Activated naive CD8-positive, alpha-beta T cell treated with anti-CD3 and anti-CD28 coated beads, Interleukin-2, amount 10 ng/mL, durations not matched to agents 7 days and 5 days (primary cell): Measurements from ENCODE around the gene RAB4B. TPM values are rescaled to one million over a fixed set of nuclear protein-coding genes. Genes with fewer than 3 reads are reported as not detected.
A peak's percentile ranks its signal among the peaks of the same experiment; 100 is the strongest.

Experiments used
- ATAC-seq: fragments of 150-1000 bp; cut with Tn5 transposase; one replicate; pipeline ENCODE4 v1.10.0; 2021; ENCODE audit warnings: low read depth, moderate library complexity
- POLR2A ChIA-PET: fragments of 350-600 bp; sonication (Branson Sonifier 250); formaldehyde crosslinking; loops from one replicate; lab custom pipeline; 2021; ENCODE audit warnings: antibody characterized with exemption; lab: Charles Lee
- DNase-seq: peaks from one replicate; pipeline ENCODE4 v3.0.0; 2021
- H3K27ac Mint-ChIP-seq: one replicate; pipeline ENCODE4 v1.8.0; 2022; ENCODE audit warnings: mild to moderate bottlenecking, mixed read lengths
- H3K27me3 Mint-ChIP-seq: one replicate; pipeline ENCODE4 v1.8.0; 2022; ENCODE audit warnings: mild to moderate bottlenecking, moderate library complexity, mixed read lengths
- H3K36me3 Mint-ChIP-seq: one replicate; pipeline ENCODE4 v1.8.0; 2021; ENCODE audit warnings: mild to moderate bottlenecking, mixed read lengths
- H3K4me1 Mint-ChIP-seq: one replicate; pipeline ENCODE4 v1.8.0; 2021; ENCODE audit warnings: mixed read lengths
- H3K4me3 Mint-ChIP-seq: one replicate; pipeline ENCODE4 v1.8.0; 2022; ENCODE audit warnings: mild to moderate bottlenecking, moderate library complexity, mixed read lengths
- H3K9me3 Mint-ChIP-seq: one replicate; pipeline ENCODE4 v1.8.0; 2021; ENCODE audit warnings: mixed read lengths
- total RNA-seq, 2 experiments: library from RNA; stranded (reverse); gene quantifications; one replicate each; pipeline ENCODE4 v1.2.3, GENCODE V29; 2021

RAB4B gene
- total RNA-seq, 2 experiments from 2014 or later: 53.1 to 57.7 TPM

GRCh38 chr19:40797166-40797962, 19.3 kb downstream of the RAB4B start:
- POLR2A ChIA-PET: interaction anchor here (1.5 to 6.0 kb wide), 5 partner anchors 9 to 134 kb away, joined by 4 to 79 read pairs (median 7); partner anchors contain the start of genes ACTMAP, RAB4B and SNRPA

GRCh38 chr19:40797963-40798682, 20.1 kb downstream of the RAB4B start:
- peak; percentile 72 for DNase-seq
- peaks cover 23% of the 10 kb centered on the region for H3K36me3 Mint-ChIP-seq
- peak overlapping the region; percentile 97 for H3K27ac Mint-ChIP-seq
- ATAC-seq: peak; percentile 34
- H3K27me3 Mint-ChIP-seq: no peaks in the 10 kb centered on the region
- no peaks in the 10 kb centered on the region for H3K9me3 Mint-ChIP-seq
- H3K4me3 Mint-ChIP-seq: peak overlapping the region; percentile 93
- POLR2A ChIA-PET: interaction anchor here (0.7 to 6.0 kb wide), 10 partner anchors 9 to 185 kb away, joined by 3 to 79 read pairs (median 6); partner anchors contain the start of genes ACTMAP, RAB4B and SNRPA
- peaks cover 35% of the 10 kb centered on the region for H3K4me1 Mint-ChIP-seq

More at GRCh38 chr19:40797166-40797962, 19.3 kb downstream of the RAB4B start:
- Mint-ChIP-seq H3K9me3 (no peaks in the 10 kb centered on the region), H3K27ac (peak overlapping the region; percentile 97), H3K36me3 (peaks cover 22% of the 10 kb centered on the region), H3K4me3 (peak overlapping the region; percentile 93), H3K4me1 (peaks cover 31% of the 10 kb centered on the region), H3K27me3 (no peaks in the 10 kb centered on the region)
- ATAC-seq (no peak), DNase-seq (no peak)

- H3K27me3 Mint-ChIP-seq: no peaks in the 10 kb centered on the region
- H3K36me3 Mint-ChIP-seq: peaks cover 25% of the 10 kb centered on the region
- H3K9me3 Mint-ChIP-seq: no peaks in the 10 kb centered on the region
- ATAC-seq: peak; percentile 79
- DNase-seq: peak; percentile 100
- peak within 1 kb of the TSS; percentile 97 for H3K27ac Mint-ChIP-seq
- peaks cover 43% of the 10 kb centered on the region for H3K4me1 Mint-ChIP-seq
- POLR2A ChIA-PET: interaction anchor here (0.7 to 6.0 kb wide), 10 partner anchors 8 to 186 kb away, joined by 3 to 79 read pairs (median 6); partner anchors contain the start of genes ACTMAP, RAB4B and SNRPA
- H3K4me3 Mint-ChIP-seq: peak within 1 kb of the TSS; percentile 98
These were observed 20.9 kb downstream of the RAB4B start, which contains the start of gene EGLN2 for GRCh38 chr19:40798683-40799557. EGLN2 (plus strand) TSS chr19:40799191; CDS start chr19:40800573, 1,382 bp downstream.

- H3K4me1 Mint-ChIP-seq: peaks cover 52% of the 10 kb centered on the region
- H3K36me3 Mint-ChIP-seq: peaks cover 29% of the 10 kb centered on the region
- peak overlapping the region; percentile 98 for H3K4me3 Mint-ChIP-seq
- no peaks in the 10 kb centered on the region for H3K9me3 Mint-ChIP-seq
- POLR2A ChIA-PET: interaction anchor here (1.0 to 6.0 kb wide), 5 partner anchors 8 to 50 kb away, joined by 3 to 79 read pairs (median 6); partner anchors contain the start of genes ACTMAP, RAB4B and SNRPA
- peak overlapping the region; percentile 88 for H3K27ac Mint-ChIP-seq
- DNase-seq: peak; percentile 58
- no peak for ATAC-seq
- no peaks in the 10 kb centered on the region for H3K27me3 Mint-ChIP-seq
These were observed 21.7 kb downstream of the RAB4B start for GRCh38 chr19:40799558-40800338.

- Mint-ChIP-seq H3K4me3 (peak overlapping the region; percentile 98), H3K27ac (peak overlapping the region; percentile 88), H3K9me3 (no peaks in the 10 kb centered on the region), H3K27me3 (no peaks in the 10 kb centered on the region), H3K4me1 (peaks cover 59% of the 10 kb centered on the region), H3K36me3 (peaks cover 32% of the 10 kb centered on the region)
- DNase-seq (peak; percentile 49), ATAC-seq (no peak)
- POLR2A ChIA-PET: interaction anchor here (1.0 to 6.0 kb wide), 3 partner anchors 7 to 50 kb away, joined by 3 to 79 read pairs (median 23); partner anchors contain the start of genes ACTMAP, RAB4B and SNRPA
These were observed 22.4 kb downstream of the RAB4B start for GRCh38 chr19:40800339-40800996.

- ATAC-seq (no peak), DNase-seq (no peak)
- Mint-ChIP-seq H3K9me3 (no peaks in the 10 kb centered on the region), H3K4me3 (peak overlapping the region; percentile 98), H3K27ac (peak overlapping the region; percentile 88), H3K27me3 (no peaks in the 10 kb centered on the region), H3K36me3 (peaks cover 32% of the 10 kb centered on the region), H3K4me1 (peaks cover 62% of the 10 kb centered on the region)
- POLR2A ChIA-PET: interaction anchor here (1.0 to 6.0 kb wide), 3 partner anchors 23 to 51 kb away, joined by 5 to 79 read pairs (median 23); partner anchors contain the start of genes ACTMAP, RAB4B and SNRPA
These were observed 22.9 kb downstream of the RAB4B start for GRCh38 chr19:40800997-40801377.

- peak overlapping the region; percentile 98 for H3K4me3 Mint-ChIP-seq
- POLR2A ChIA-PET: interaction anchor here (0.5 to 6.1 kb wide), 5 partner anchors 15 to 52 kb away, joined by 3 to 79 read pairs (median 23); partner anchors contain the start of genes ACTMAP, RAB4B and SNRPA
- peak overlapping the region; percentile 93 for H3K27ac Mint-ChIP-seq
- ATAC-seq: no peak
- peaks cover 68% of the 10 kb centered on the region for H3K4me1 Mint-ChIP-seq
- no peak for DNase-seq
- no peaks in the 10 kb centered on the region for H3K27me3 Mint-ChIP-seq
- peaks cover 33% of the 10 kb centered on the region for H3K36me3 Mint-ChIP-seq
- no peaks in the 10 kb centered on the region for H3K9me3 Mint-ChIP-seq
These were observed 23.6 kb downstream of the RAB4B start for GRCh38 chr19:40801426-40802299.

- ATAC-seq (no peak), DNase-seq (peak; percentile 44)
- POLR2A ChIA-PET: interaction anchor here (0.5 to 6.1 kb wide), 4 partner anchors 14 to 85 kb away, joined by 3 to 57 read pairs (median 15); partner anchors contain the start of genes ACTMAP, COQ8B, ITPKC and RAB4B
- H3K4me3 Mint-ChIP-seq: peak overlapping the region; percentile 98
- peaks cover 33% of the 10 kb centered on the region for H3K36me3 Mint-ChIP-seq
- H3K9me3 Mint-ChIP-seq: no peaks in the 10 kb centered on the region
- peaks cover 71% of the 10 kb centered on the region for H3K4me1 Mint-ChIP-seq
- peak overlapping the region; percentile 93 for H3K27ac Mint-ChIP-seq
- H3K27me3 Mint-ChIP-seq: no peaks in the 10 kb centered on the region
These were observed 24.5 kb downstream of the RAB4B start for GRCh38 chr19:40802300-40803169.

GRCh38 chr19:40803170-40803856, 25.3 kb downstream of the RAB4B start:
- Mint-ChIP-seq H3K36me3 (peaks cover 37% of the 10 kb centered on the region), H3K4me1 (peaks cover 68% of the 10 kb centered on the region), H3K9me3 (no peaks in the 10 kb centered on the region), H3K27me3 (no peaks in the 10 kb centered on the region), H3K27ac (peak overlapping the region; percentile 93), H3K4me3 (peak overlapping the region; percentile 98)
- POLR2A ChIA-PET: interaction anchor here (1.0 to 6.1 kb wide), 4 partner anchors 16 to 86 kb away, joined by 3 to 57 read pairs (median 15); partner anchors contain the start of genes ACTMAP, COQ8B, ITPKC and RAB4B
- ATAC-seq: no peak
- no peak for DNase-seq
